OCI-LY7 (cell line): ENCODE data around the gene PRKRIP1. TPM values are rescaled to one million over a fixed set of nuclear protein-coding genes. Genes with fewer than 3 reads are reported as not detected.
A peak's percentile ranks its signal among the peaks of the same experiment; 100 is the strongest.
"Not testable (repeated sequence)": the region's sequence is repeated elsewhere in the genome, so short reads cannot be mapped to it uniquely, and the experiment has no call there.

Experiments
- BruUV-seq: library from RNA; stranded (reverse); fragments of 400-500 nt; replicated peaks from 2 replicates; lab custom pipeline; 2021; lab: Mats Ljungman, UMichigan
- CTCF ChIA-PET: fragments of 300-600 bp; sonication (Branson Sonifier 250); formaldehyde crosslinking; loops from one replicate; lab custom pipeline; 2022; ENCODE audit warnings: antibody characterized with exemption; ENCODE audit not compliant: unreplicated experiment; lab: Charles Lee
- POLR2A ChIA-PET: fragments of 300-600 bp; sonication (Branson Sonifier 250); formaldehyde crosslinking; loops from one replicate; lab custom pipeline; 2022; ENCODE audit warnings: antibody characterized with exemption; lab: Charles Lee
- DNase-seq: peaks from one replicate; pipeline ENCODE4 v3.0.0-alpha.2; 2015; ENCODE audit warnings: low spot score
- H2AFZ ChIP-seq: fragments of 200-600 bp; sonication (generic), shearing (Covaris generic); 2 replicates; pipeline ENCODE4 v1.6.1; 2014; ENCODE audit warnings: mild to moderate bottlenecking, antibody characterized with exemption, low read length, moderate library complexity
- H3K27ac ChIP-seq: fragments of 200-600 bp; sonication (generic); 2 replicates; pipeline ENCODE4 v1.5.1; 2014; ENCODE audit warnings: mixed run types, low read depth, mild to moderate bottlenecking, moderate library complexity, low read length, inconsistent platforms; ENCODE audit not compliant: poor library complexity, severe bottlenecking
- H3K36me3 ChIP-seq: fragments of 200-600 bp; sonication (generic); 2 replicates; pipeline ENCODE4 v1.6.1; 2014; ENCODE audit warnings: mild to moderate bottlenecking, antibody characterized with exemption, low read length, moderate library complexity, mixed read lengths; ENCODE audit not compliant: insufficient read depth
- H3K4me1 ChIP-seq: fragments of 200-600 bp; sonication (generic); 2 replicates; pipeline ENCODE4 v1.5.1; 2014; ENCODE audit warnings: mild to moderate bottlenecking, low read length; ENCODE audit not compliant: insufficient read depth, poor library complexity, severe bottlenecking
- H3K4me2 ChIP-seq: fragments of 200-600 bp; sonication (generic); 2 replicates; pipeline ENCODE4 v1.6.1; 2014; ENCODE audit warnings: mild to moderate bottlenecking, low read length
- H3K4me3 ChIP-seq: fragments of 200-600 bp; sonication (generic); 2 replicates; pipeline ENCODE4 v1.5.1; 2014; ENCODE audit warnings: mild to moderate bottlenecking, low read depth, low read length; ENCODE audit not compliant: poor library complexity, severe bottlenecking
- H3K79me2 ChIP-seq: fragments of 200-600 bp; sonication (generic); 2 replicates; pipeline ENCODE4 v1.6.1; 2016; ENCODE audit warnings: low read depth, mild to moderate bottlenecking, low read length, moderate library complexity, mixed read lengths; ENCODE audit not compliant: insufficient read depth
- H3K9me2 ChIP-seq: fragments of 200-600 bp; sonication (generic); 2 replicates; pipeline ENCODE4 v1.6.1; 2016; ENCODE audit warnings: mild to moderate bottlenecking, low read length, mixed read lengths; ENCODE audit not compliant: insufficient read depth
- H3K9me3 ChIP-seq: fragments of 200-600 bp; sonication (generic); 2 replicates; pipeline ENCODE4 v1.6.1; 2014; ENCODE audit warnings: mild to moderate bottlenecking, mixed run types, low read length, mixed read lengths
- H4K20me1 ChIP-seq: fragments of 200-600 bp; sonication (generic); 2 replicates; pipeline ENCODE4 v1.6.1; 2014; ENCODE audit warnings: mild to moderate bottlenecking, antibody characterized with exemption, low read length, moderate library complexity, mixed read lengths; ENCODE audit not compliant: insufficient read depth
- CTCF ChIP-seq: fragments of 200-600 bp; sonication (generic); conservative IDR thresholded peaks from 2 replicates; pipeline ENCODE4 v1.5.1; 2014; ENCODE audit warnings: mild to moderate bottlenecking, antibody characterized with exemption, low read length, moderate library complexity, mixed read lengths
- EZH2phosphoT487 ChIP-seq: fragments of 200-600 bp; sonication (generic); IDR thresholded peaks from 2 replicates; pipeline ENCODE4 v1.6.1; 2018; ENCODE audit warnings: low read depth, borderline replicate concordance, mild to moderate bottlenecking, mixed run types, antibody characterized with exemption, low read length, moderate library complexity, mixed read lengths
- intact Hi-C: fragments of 100-400 bp; cut with micrococcal nuclease; formaldehyde crosslinking; loops from one replicate; pipeline ENCODE4 v1.10.0; 2022; ENCODE audit not compliant: unreplicated experiment
- total RNA-seq, 2 experiments: library from RNA; depleted of rRNA in 1 of 2; stranded (reverse); fragments of >200 nt in 1 of 2; shearing (Covaris generic) in 1 of 2; gene quantifications; 2 replicates each; pipeline ENCODE4 v1.2.3, GENCODE V29; 2014 to 2022

The PRKRIP1 gene
- total RNA-seq, 2 experiments from 2014 or later: 47.1 to 48.2 TPM

GRCh38 chr7:102404005-102404861, 8.1 kb downstream of the PRKRIP1 start:
- intact Hi-C loops: loop anchor here (1.0 to 2.0 kb wide), 2 partner anchors 46 to 61 kb away; partner anchors contain the start of genes ALKBH4 and LRWD1
- TF ChIP-seq EZH2phosphoT487 (no peak), CTCF (peak; percentile 82)
- peaks cover 4% of the 10 kb centered on the region; the same call in 1 of the 2 replicates for H3K79me2 ChIP-seq
- no TSS peak for BruUV-seq
- H3K4me2 ChIP-seq: peak overlapping the region; percentile 27; the same call in 1 of the 2 replicates
- H3K27ac ChIP-seq: peak overlapping the region; percentile 62
- H3K36me3 ChIP-seq: peaks cover 95% of the 10 kb centered on the region
- H3K9me3 ChIP-seq: no peaks in the 10 kb centered on the region
- ChIA-PET POLR2A (interaction anchor here (1.0 to 1.7 kb wide), 2 partner anchors 21 to 38 kb away, joined by 4 read pairs; no protein-coding TSS in a partner anchor), CTCF (interaction anchor here (0.5 to 1.6 kb wide), 5 partner anchors 8 to 63 kb away, joined by 3 to 11 read pairs (median 3); partner anchors contain the start of gene PRKRIP1)
- peaks cover 55% of the 10 kb centered on the region for H3K4me1 ChIP-seq
- no peaks in the 10 kb centered on the region for H3K9me2 ChIP-seq
- H3K4me3 ChIP-seq: no peak overlapping the region
- no peaks in the 10 kb centered on the region for H4K20me1 ChIP-seq
- H2AFZ ChIP-seq: no peak overlapping the region
- DNase-seq: peak; percentile 89

GRCh38 chr7:102404862-102405188, 8.7 kb downstream of the PRKRIP1 start:
- H3K79me2 ChIP-seq, H3K9me2 ChIP-seq, H4K20me1 ChIP-seq, H3K27ac ChIP-seq, BruUV-seq, H2AFZ ChIP-seq, H3K4me3 ChIP-seq, DNase-seq, H3K4me2 ChIP-seq, H3K9me3 ChIP-seq: not testable (repeated sequence)
- Histone ChIP-seq H3K36me3 (peaks cover 95% of the 10 kb centered on the region), H3K4me1 (peaks cover 61% of the 10 kb centered on the region)
- intact Hi-C loops: loop anchor here (1.0 to 2.0 kb wide), 2 partner anchors 45 to 60 kb away; partner anchors contain the start of genes ALKBH4 and LRWD1
- ChIA-PET CTCF (interaction anchor here (0.5 to 1.6 kb wide), 5 partner anchors 9 to 63 kb away, joined by 3 to 11 read pairs (median 3); partner anchors contain the start of gene PRKRIP1), POLR2A (interaction anchor here (1.0 to 1.7 kb wide), 2 partner anchors 21 to 37 kb away, joined by 4 read pairs; no protein-coding TSS in a partner anchor)

- Histone ChIP-seq H3K4me2 (peak overlapping the region; percentile 52), H3K36me3 (peaks cover 96% of the 10 kb centered on the region), H4K20me1 (no peaks in the 10 kb centered on the region), H3K4me3 (no peak overlapping the region), H3K9me3 (no peaks in the 10 kb centered on the region), H3K4me1 (peaks cover 65% of the 10 kb centered on the region), H2AFZ (no peak overlapping the region), H3K27ac (peak overlapping the region; percentile 69), H3K79me2 (peaks cover 25% of the 10 kb centered on the region; the same call in 1 of the 2 replicates), H3K9me2 (no peaks in the 10 kb centered on the region)
- ChIA-PET POLR2A (interaction anchor here (0.7 to 1.5 kb wide), 3 partner anchors 42 to 118 kb away, joined by 3 to 4 read pairs (median 3); no protein-coding TSS in a partner anchor), CTCF (interaction anchor here (0.6 kb wide), 1 partner anchor 39 kb away, joined by 3 read pairs; no protein-coding TSS in a partner anchor)
- TF ChIP-seq CTCF (no peak), EZH2phosphoT487 (no peak)
- intact Hi-C loops: no loop called here
- BruUV-seq: no TSS peak
- DNase-seq: no peak
Observed at GRCh38 chr7:102407910-102408309, 11.7 kb downstream of the PRKRIP1 start.

GRCh38 chr7:102408530-102408929, 12.4 kb downstream of the PRKRIP1 start:
- Histone ChIP-seq H3K4me2 (peak overlapping the region; percentile 52), H3K27ac (peak overlapping the region; percentile 69), H3K79me2 (peaks cover 31% of the 10 kb centered on the region; the same call in 1 of the 2 replicates), H3K4me1 (peaks cover 62% of the 10 kb centered on the region), H3K4me3 (peak overlapping the region; percentile 8), H3K36me3 (peaks cover 96% of the 10 kb centered on the region)
- CTCF ChIA-PET: interaction anchor here (0.6 to 1.4 kb wide), 2 partner anchors 36 to 38 kb away, joined by 3 read pairs; no protein-coding TSS in a partner anchor
- DNase-seq: peak; percentile 72
- H4K20me1 ChIP-seq, intact Hi-C loops, BruUV-seq, H3K9me2 ChIP-seq, H2AFZ ChIP-seq, H3K9me3 ChIP-seq: not testable (repeated sequence)
- POLR2A ChIA-PET: interaction anchor here (0.5 to 1.5 kb wide), 5 partner anchors 31 to 118 kb away, joined by 3 to 4 read pairs (median 3); no protein-coding TSS in a partner anchor
